Sigmoid colon (tissue), 4 donors: ENCODE results near the gene SPRY4.

ENCODE experiments used
- CTCF ChIP-seq, 4 experiments: fragments of 450-650 bp in 3 of 4; fragments of 200-600 bp in 1 of 4; IDR thresholded peaks; one replicate each; pipeline ENCODE4 v1.5.1; 2016 to 2019; ENCODE audit warnings: antibody characterized with exemption in 4 of 4, mild to moderate bottlenecking in 3 of 4, moderate library complexity in 2 of 4
- POLR2A ChIP-seq, 2 donors: fragments of 450-650 bp; IDR thresholded peaks; one replicate each; pipeline ENCODE4 v1.6.1; 2016; ENCODE audit warnings: antibody characterized with exemption in 2 of 2, mild to moderate bottlenecking in 2 of 2, moderate library complexity in 2 of 2
- POLR2AphosphoS5 ChIP-seq, 4 donors: sonication (generic); formaldehyde crosslinking; IDR thresholded peaks; one replicate each; pipeline ENCODE4 v1.6.1; 2017; ENCODE audit warnings: antibody characterized with exemption in 4 of 4

- TF ChIP-seq CTCF (IDR thresholded peaks at IDR 0.05) (no peak), POLR2A (IDR thresholded peaks at IDR 0.05) (no peak), POLR2AphosphoS5 (IDR thresholded peaks at IDR 0.05) (no peak)
Measured at GRCh38 chr5:142315096-142315900, 9.5 kb downstream of the SPRY4 start.
